SK-N-SH (cell line): ENCODE results near the gene SLC6A9. TPM values are rescaled to one million over a fixed set of nuclear protein-coding genes. Genes with fewer than 3 reads are reported as not detected.

Source experiments
- CTCF ChIA-PET: fragments of 300-600, 350-600 bp; formaldehyde crosslinking; extraction: SDS; loops from one replicate; lab custom pipeline; 2021; lab: Yijun Ruan, JAX
- POLR2A ChIA-PET: fragments of 350-600 bp; sonication (Branson Sonifier 250); formaldehyde crosslinking; extraction: SDS; loops from one replicate; lab custom pipeline; 2020; ENCODE audit warnings: antibody characterized with exemption, inconsistent platforms; lab: Yijun Ruan, JAX
- DNase-seq: peaks from one replicate; pipeline ENCODE4 v3.0.0; 2012
- H2AFZ ChIP-seq: fragments of 200-600 bp; sonication (generic); 2 replicates; pipeline ENCODE4 v1.8.1; 2016; ENCODE audit warnings: antibody characterized with exemption, mild to moderate bottlenecking, low read depth
- H3F3A ChIP-seq: fragments of 200-600 bp; sonication (generic); replicated peaks from 2 replicates; pipeline ENCODE3; 2016; ENCODE audit warnings: antibody characterized with exemption, mild to moderate bottlenecking; ENCODE audit not compliant: insufficient read depth
- H3K27ac ChIP-seq, 2 experiments: fragments of 200-500 bp in 1 of 2; fragments of 200-600 bp in 1 of 2; sonication (Bioruptor generic) in 1 of 2; sonication (generic), shearing (Covaris generic) in 1 of 2; 2 replicates each; pipeline versions ENCODE4 v1.5.1 to v1.6.1; 2014 to 2016; ENCODE audit warnings: low read depth in 2 of 2, inconsistent platforms in 1 of 2, low read length in 1 of 2, mild to moderate bottlenecking in 1 of 2, mixed read lengths in 1 of 2
- H3K27me3 ChIP-seq: fragments of 200-600 bp; sonication (generic), shearing (Covaris generic); 2 replicates; pipeline ENCODE4 v1.6.1; 2016; ENCODE audit warnings: mixed run types; ENCODE audit not compliant: insufficient read depth
- H3K36me3 ChIP-seq, 2 experiments: fragments of 200-500 bp in 1 of 2; fragments of 200-600 bp in 1 of 2; sonication (Bioruptor generic) in 1 of 2; sonication (generic) in 1 of 2; replicated peaks in 1 of 2; 2 replicates each; pipeline versions ENCODE3 to v1.5.1; 2014 to 2016; ENCODE audit warnings: low read length in 1 of 2, mild to moderate bottlenecking in 1 of 2; ENCODE audit not compliant: insufficient read depth in 2 of 2, control insufficient read depth in 1 of 2
- H3K4me1 ChIP-seq, 2 experiments: fragments of 200-500 bp in 1 of 2; fragments of 200-600 bp in 1 of 2; sonication (Bioruptor generic) in 1 of 2; sonication (generic), shearing (Covaris generic) in 1 of 2; 2 replicates each; pipeline versions ENCODE4 v1.5.1 to v1.6.1; 2014 to 2016; ENCODE audit warnings: low read depth in 1 of 2, low read length in 1 of 2, mixed run types in 1 of 2; ENCODE audit not compliant: insufficient read depth in 2 of 2, control insufficient read depth in 1 of 2
- H3K4me2 ChIP-seq: fragments of 200-600 bp; sonication (generic), shearing (Covaris generic); 2 replicates; pipeline ENCODE4 v1.6.1; 2017; ENCODE audit warnings: mixed run types
- H3K4me3 ChIP-seq, 2 experiments: fragments of 200-500 bp in 1 of 2; fragments of 200-600 bp in 1 of 2; sonication (Bioruptor generic) in 1 of 2; sonication (generic), shearing (Covaris generic) in 1 of 2; 2 replicates each; pipeline versions ENCODE4 v1.5.1 to v1.8.1; 2014 to 2016; ENCODE audit warnings: low read depth in 2 of 2, inconsistent platforms in 1 of 2, low read length in 1 of 2, mild to moderate bottlenecking in 1 of 2, mixed read lengths in 1 of 2, moderate library complexity in 1 of 2
- H3K79me2 ChIP-seq: fragments of 200-600 bp; sonication (generic); 2 replicates; pipeline ENCODE4 v1.8.1; 2017; ENCODE audit warnings: mild to moderate bottlenecking; ENCODE audit not compliant: insufficient read depth
- H3K9ac ChIP-seq: fragments of 200-600 bp; sonication (generic); 2 replicates; pipeline ENCODE4 v1.6.1; 2017; ENCODE audit warnings: mixed run types
- H3K9me2 ChIP-seq: fragments of 200-600 bp; sonication (generic); 2 replicates; pipeline ENCODE4 v1.6.1; 2017; ENCODE audit warnings: mixed run types
- H3K9me3 ChIP-seq: fragments of 200-600 bp; sonication (generic); 2 replicates; pipeline ENCODE4 v1.6.1; 2017; ENCODE audit warnings: mixed run types, mild to moderate bottlenecking, moderate library complexity
- H4K20me1 ChIP-seq: fragments of 200-600 bp; sonication (generic); 2 replicates; pipeline ENCODE4 v1.6.1; 2017; ENCODE audit warnings: mild to moderate bottlenecking, mixed run types; ENCODE audit not compliant: insufficient read depth
- CHD2 ChIP-seq: fragments of 150-350 bp; IDR thresholded peaks from 2 replicates; pipeline ENCODE4 v1.6.1; 2018; ENCODE audit warnings: low read length; ENCODE audit not compliant: partially characterized antibody
- ELF1 ChIP-seq: IDR thresholded peaks from 2 replicates; pipeline ENCODE4 v1.4.0; 2012
- EP300 ChIP-seq, 2 experiments: IDR thresholded peaks; 2 replicates each; pipeline versions ENCODE4 v1.4.0 to v1.6.1; 2012; ENCODE audit warnings: borderline replicate concordance in 1 of 2, low read depth in 1 of 2, low read length in 1 of 2
- EZH2phosphoT487 ChIP-seq: fragments of 200-600 bp; sonication (generic); IDR thresholded peaks from 2 replicates; pipeline ENCODE4 v1.6.1; 2017; ENCODE audit warnings: low read depth, mixed run types, mild to moderate bottlenecking, antibody characterized with exemption, moderate library complexity, borderline replicate concordance
- FOSL2 ChIP-seq: IDR thresholded peaks from 2 replicates; pipeline ENCODE4 v1.4.0; 2012; ENCODE audit warnings: low read depth, mild to moderate bottlenecking, moderate library complexity, borderline replicate concordance
- IRF3 ChIP-seq: fragments of 150-350 bp; IDR thresholded peaks from 2 replicates; pipeline ENCODE4 v1.6.1; 2016; ENCODE audit warnings: mild to moderate bottlenecking, low read depth, low read length
- MAX ChIP-seq: IDR thresholded peaks from 2 replicates; pipeline ENCODE4 v1.4.0; 2012; ENCODE audit warnings: low read depth
- MEF2A ChIP-seq: IDR thresholded peaks from 2 replicates; pipeline ENCODE4 v1.4.0; 2012; ENCODE audit warnings: low read depth, borderline replicate concordance
- MXI1 ChIP-seq: IDR thresholded peaks from 2 replicates; pipeline ENCODE4 v1.6.1; 2012; ENCODE audit warnings: mild to moderate bottlenecking, low read depth, low read length, improper control_type of control experiment
- PBX3 ChIP-seq: IDR thresholded peaks from 2 replicates; pipeline ENCODE4; 2012
- POLR2AphosphoS5 ChIP-seq: IDR thresholded peaks from 2 replicates; pipeline ENCODE4 v1.6.1; 2012; ENCODE audit warnings: low read depth, low read length
- RCOR1 ChIP-seq: fragments of 150-350 bp; IDR thresholded peaks from 2 replicates; pipeline ENCODE4 v1.6.1; 2017; ENCODE audit warnings: antibody characterized with exemption, low read length
- REST ChIP-seq: IDR thresholded peaks from 2 replicates; pipeline ENCODE4 v1.6.1; 2012; ENCODE audit warnings: mild to moderate bottlenecking, low read depth, low read length, moderate library complexity
- RFX5 ChIP-seq: IDR thresholded peaks from 2 replicates; pipeline ENCODE4 v1.6.1; 2012; ENCODE audit warnings: mild to moderate bottlenecking, improper control_type of control experiment, low read length
- RXRA ChIP-seq: IDR thresholded peaks from 2 replicates; pipeline ENCODE4 v1.4.0; 2012; ENCODE audit warnings: low read depth, mild to moderate bottlenecking, borderline replicate concordance
- SIN3A ChIP-seq: IDR thresholded peaks from 2 replicates; pipeline ENCODE4 v1.6.1; 2012; ENCODE audit warnings: low read depth, mild to moderate bottlenecking, low read length, moderate library complexity, borderline replicate concordance
- TAF1 ChIP-seq: IDR thresholded peaks from 2 replicates; pipeline ENCODE4 v1.6.1; 2012; ENCODE audit warnings: low read depth, mild to moderate bottlenecking, low read length, moderate library complexity, borderline replicate concordance
- USF1 ChIP-seq: IDR thresholded peaks from 2 replicates; pipeline ENCODE4 v1.4.0; 2012; ENCODE audit warnings: low read depth, borderline replicate concordance
- USF2 ChIP-seq: fragments of 150-350 bp; IDR thresholded peaks from 2 replicates; pipeline ENCODE4 v1.6.1; 2017; ENCODE audit warnings: antibody characterized with exemption, low read length, low read depth, borderline replicate concordance
- YY1 ChIP-seq: IDR thresholded peaks from 2 replicates; pipeline ENCODE4 v1.4.0; 2012; ENCODE audit warnings: low read depth, mild to moderate bottlenecking
- WGBS: methylation state at CpG from one replicate; pipeline ENCODE4 v1.1.6; 2017; ENCODE audit warnings: low lambda C conversion rate; 5-methylcytosine and 5-hydroxymethylcytosine counted together
- polyA plus RNA-seq, 3 experiments: library from polyadenylated mRNA; depleted of rRNA; stranded (reverse); fragments of >200 nt; gene quantifications; 2 replicates each; pipeline ENCODE4 v1.2.3, GENCODE V29; 2012

Gene SLC6A9
- polyA plus RNA-seq, 1 of the 3 experiments (the other 2 are of a cell fraction) = 3.9 TPM

GRCh38 chr1:44037154-44037553, 5.9 kb upstream of the SLC6A9 start (continued):
- no peak for TF ChIP-seq PBX3
- TF ChIP-seq MAX = no peak
- TF ChIP-seq RFX5 = no peak
- TF ChIP-seq RCOR1 = no peak
- no peak for TF ChIP-seq RXRA
- TF ChIP-seq USF1 = no peak
- TF ChIP-seq CHD2 = no peak
- TF ChIP-seq POLR2AphosphoS5 = no peak
- TF ChIP-seq USF2 = no peak
- no peak for TF ChIP-seq EZH2phosphoT487
- TF ChIP-seq MEF2A = no peak

GRCh38 chr1:44036409-44037139, 5.3 kb upstream of the SLC6A9 start:
- H3F3A ChIP-seq = peaks cover 18% of the 10 kb centered on the region
- ChIA-PET POLR2A (no interaction called here), CTCF (interaction anchor here (0.7 to 25.6 kb wide), 36 partner anchors 8 to 567 kb away, joined by 3 to 598 read pairs (median 4); partner anchors contain the start of genes ATP6V0B, CCDC24 and IPO13)
- H3K4me1 ChIP-seq = peaks cover 14 to 35% of the 10 kb centered on the region in 2 experiments; a peak in 3 of 4 replicates
- H4K20me1 ChIP-seq = no peaks in the 10 kb centered on the region
- H3K4me3 ChIP-seq = no peak overlapping the region; a peak in 1 of 4 replicates
- DNase-seq = peak; percentile 79
- H2AFZ ChIP-seq = no peak overlapping the region
- no peak overlapping the region for H3K4me2 ChIP-seq
- H3K9ac ChIP-seq = no peak overlapping the region
- no peaks in the 10 kb centered on the region for H3K79me2 ChIP-seq
- peak overlapping the region in 1 of 2 experiments; percentile 74; a peak in 2 of 4 replicates for H3K27ac ChIP-seq
- H3K9me2 ChIP-seq = no peaks in the 10 kb centered on the region
- H3K36me3 ChIP-seq = no peaks in the 10 kb centered on the region
- 13% methylated on average over 6 of the region's 6 CpGs for WGBS
- H3K9me3 ChIP-seq = no peaks in the 10 kb centered on the region
- no peaks in the 10 kb centered on the region for H3K27me3 ChIP-seq
- TF ChIP-seq SIN3A (0 out of 2 replicates have a peak, but pooled peaks have one; percentile 44), YY1 (no peak), RCOR1 (0 out of 2 replicates have a peak, but pooled peaks have one; percentile 50), IRF3 (no peak), FOSL2 (no peak), TAF1 (no peak), USF2 (no peak), REST (no peak), EP300 (IDR thresholded peaks at IDR 0.05; ENCODE audit: borderline replicate concordance in 1 of 2, low read depth in 1 of 2, low read length in 1 of 2) (no peak), ELF1 (no peak), MXI1 (no peak)
